DOHH2 (cell line): ENCODE results near the gene IL7R.
A peak's percentile ranks its signal among the peaks of the same experiment; 100 is the strongest.

Source experiments
- H3F3A ChIP-seq: fragments of 200-600 bp; sonication (generic), shearing (Covaris generic); 2 replicates; pipeline ENCODE4 v1.6.0; 2016; ENCODE audit warnings: antibody characterized with exemption, mild to moderate bottlenecking; ENCODE audit not compliant: control insufficient read depth, insufficient read depth
- H3K27ac ChIP-seq: fragments of 200-600 bp; sonication (generic); 2 replicates; pipeline ENCODE4 v1.5.1; 2014; ENCODE audit warnings: low read depth, mild to moderate bottlenecking, low read length, moderate library complexity
- H3K27me3 ChIP-seq: fragments of 200-600 bp; sonication (generic); 2 replicates; pipeline ENCODE4 v1.6.1; 2014; ENCODE audit warnings: mild to moderate bottlenecking, low read length, mixed read lengths; ENCODE audit not compliant: control insufficient read depth
- H3K36me3 ChIP-seq: fragments of 200-600 bp; sonication (generic); 2 replicates; pipeline ENCODE4 v1.6.1; 2014; ENCODE audit warnings: mild to moderate bottlenecking, low read length, moderate library complexity, mixed read lengths; ENCODE audit not compliant: control insufficient read depth
- H3K4me1 ChIP-seq: fragments of 200-600 bp; sonication (generic); 2 replicates; pipeline ENCODE4 v1.6.1; 2014; ENCODE audit warnings: mild to moderate bottlenecking, low read length, mixed read lengths; ENCODE audit not compliant: control insufficient read depth
- H3K4me2 ChIP-seq: fragments of 200-600 bp; sonication (generic); 2 replicates; pipeline ENCODE4 v1.6.0; 2014; ENCODE audit warnings: mild to moderate bottlenecking, low read length, moderate library complexity
- H3K4me3 ChIP-seq: fragments of 200-600 bp; sonication (generic); 2 replicates; pipeline ENCODE4 v1.5.1; 2014; ENCODE audit warnings: mild to moderate bottlenecking, low read length, mixed read lengths
- H3K79me2 ChIP-seq: fragments of 200-600 bp; sonication (generic); 2 replicates; pipeline ENCODE4 v1.6.1; 2014; ENCODE audit warnings: mild to moderate bottlenecking, low read length, mixed read lengths; ENCODE audit not compliant: control insufficient read depth
- H3K9me2 ChIP-seq: fragments of 200-600 bp; sonication (generic); replicated peaks from 2 replicates; pipeline ENCODE4 v1.6.1; 2014; ENCODE audit warnings: mild to moderate bottlenecking, low read length, mixed read lengths; ENCODE audit not compliant: control insufficient read depth
- H3K9me3 ChIP-seq: fragments of 200-600 bp; sonication (generic); 2 replicates; pipeline ENCODE4 v1.6.1; 2014; ENCODE audit warnings: antibody characterized with exemption, low read length, mixed read lengths; ENCODE audit not compliant: control insufficient read depth, insufficient read depth
- H4K20me1 ChIP-seq: fragments of 200-600 bp; sonication (generic); 2 replicates; pipeline ENCODE4 v1.6.0; 2014; ENCODE audit warnings: low read depth, mild to moderate bottlenecking, antibody characterized with exemption, low read length, moderate library complexity; ENCODE audit not compliant: control insufficient read depth, insufficient read depth
- EZH2phosphoT487 ChIP-seq: fragments of 200-600 bp; sonication (generic); IDR thresholded peaks from 2 replicates; pipeline ENCODE4 v1.6.1; 2017; ENCODE audit warnings: borderline replicate concordance, mild to moderate bottlenecking, antibody characterized with exemption, low read length, moderate library complexity, mixed read lengths
- TF ChIP-seq, protein P1 (sequence below): fragments of 200-600 bp; sonication (generic); IDR thresholded peaks from one replicate; pipeline ENCODE4 v1.5.1; 2014; ENCODE audit warnings: antibody characterized with exemption, mild to moderate bottlenecking, low read depth, low read length; ENCODE audit not compliant: poor library complexity, severe bottlenecking

The IL7R gene

DNA sequence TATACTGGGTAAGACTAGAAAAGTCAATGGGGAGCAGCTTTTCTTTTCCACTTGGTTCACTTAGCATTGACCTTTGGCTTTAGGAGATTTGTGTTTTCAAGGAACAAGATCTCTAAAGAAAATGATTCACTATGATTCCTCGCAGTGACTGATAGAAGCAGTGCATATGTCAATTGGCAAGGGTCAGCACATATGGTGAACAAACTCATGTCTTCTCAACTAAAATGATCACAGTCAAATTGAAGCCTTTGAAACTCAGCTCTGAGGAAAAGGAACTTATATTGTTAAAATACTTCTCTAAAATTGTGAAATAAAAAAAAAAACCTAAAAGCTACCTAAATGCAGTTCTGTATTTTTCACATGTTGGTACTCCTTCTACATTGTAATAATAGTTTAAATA is 43.2 kb upstream of the IL7R start:
- no peaks in the 10 kb centered on the region for H3K9me3 ChIP-seq
- TF ChIP-seq, protein P1, sequence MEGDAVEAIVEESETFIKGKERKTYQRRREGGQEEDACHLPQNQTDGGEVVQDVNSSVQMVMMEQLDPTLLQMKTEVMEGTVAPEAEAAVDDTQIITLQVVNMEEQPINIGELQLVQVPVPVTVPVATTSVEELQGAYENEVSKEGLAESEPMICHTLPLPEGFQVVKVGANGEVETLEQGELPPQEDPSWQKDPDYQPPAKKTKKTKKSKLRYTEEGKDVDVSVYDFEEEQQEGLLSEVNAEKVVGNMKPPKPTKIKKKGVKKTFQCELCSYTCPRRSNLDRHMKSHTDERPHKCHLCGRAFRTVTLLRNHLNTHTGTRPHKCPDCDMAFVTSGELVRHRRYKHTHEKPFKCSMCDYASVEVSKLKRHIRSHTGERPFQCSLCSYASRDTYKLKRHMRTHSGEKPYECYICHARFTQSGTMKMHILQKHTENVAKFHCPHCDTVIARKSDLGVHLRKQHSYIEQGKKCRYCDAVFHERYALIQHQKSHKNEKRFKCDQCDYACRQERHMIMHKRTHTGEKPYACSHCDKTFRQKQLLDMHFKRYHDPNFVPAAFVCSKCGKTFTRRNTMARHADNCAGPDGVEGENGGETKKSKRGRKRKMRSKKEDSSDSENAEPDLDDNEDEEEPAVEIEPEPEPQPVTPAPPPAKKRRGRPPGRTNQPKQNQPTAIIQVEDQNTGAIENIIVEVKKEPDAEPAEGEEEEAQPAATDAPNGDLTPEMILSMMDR, result no peak
- no peak for TF ChIP-seq EZH2phosphoT487
- no peaks in the 10 kb centered on the region for H3K36me3 ChIP-seq
- no peak overlapping the region for H3K4me2 ChIP-seq
- H3K27me3 ChIP-seq, result no peaks in the 10 kb centered on the region
- no peaks in the 10 kb centered on the region for H3K79me2 ChIP-seq
- H3K9me2 ChIP-seq, result no peaks in the 10 kb centered on the region
- H3F3A ChIP-seq, result no peaks in the 10 kb centered on the region
- no peak overlapping the region for H3K27ac ChIP-seq
- H4K20me1 ChIP-seq, result no peaks in the 10 kb centered on the region
- no peaks in the 10 kb centered on the region for H3K4me1 ChIP-seq
- H3K4me3 ChIP-seq, result no peak overlapping the region

DNA sequence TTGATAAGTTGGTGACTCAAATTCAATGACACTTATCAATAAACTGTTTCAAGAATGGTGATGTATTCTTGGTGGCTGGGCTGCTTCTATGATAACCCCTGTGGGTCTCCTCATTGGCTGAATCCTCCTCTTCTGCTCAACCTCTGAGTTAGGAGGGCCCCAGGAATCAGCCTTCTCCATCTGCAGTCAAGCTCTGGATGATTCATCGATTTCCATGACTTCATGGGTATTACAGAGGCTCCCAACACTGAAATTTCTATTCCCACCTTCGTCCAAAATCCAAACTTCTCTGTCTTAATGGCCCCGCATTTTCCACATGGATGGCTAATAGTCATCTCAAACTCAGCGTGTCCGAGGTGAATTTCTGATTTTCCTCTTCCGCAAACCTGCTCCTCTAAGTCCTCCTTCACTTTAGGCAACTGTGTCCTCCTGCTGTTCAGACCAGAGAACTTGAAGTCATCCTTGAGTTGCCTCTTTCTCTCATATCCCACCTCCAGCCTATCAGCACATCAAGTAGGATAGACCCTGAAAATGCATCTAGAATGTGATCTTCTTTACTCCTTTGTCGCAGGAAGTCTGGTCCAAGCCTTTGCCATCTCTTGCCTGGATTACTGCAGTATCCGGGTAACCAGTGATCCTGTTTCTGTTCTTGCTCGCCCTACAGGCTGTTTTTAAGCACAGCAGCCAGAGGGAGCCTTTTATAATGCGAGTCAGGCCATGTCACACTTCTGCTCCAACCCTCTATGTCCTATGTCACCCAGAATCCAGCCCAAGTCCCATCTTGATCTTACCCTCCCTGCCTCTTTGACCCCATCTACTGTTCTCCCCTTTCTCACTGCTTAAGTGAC is 41.4 kb upstream of the IL7R start:
- Histone ChIP-seq H3K4me1 (no peaks in the 10 kb centered on the region), H3K9me3 (no peaks in the 10 kb centered on the region), H3K27me3 (no peaks in the 10 kb centered on the region), H3K36me3 (no peaks in the 10 kb centered on the region), H3K4me3 (no peak overlapping the region), H3K9me2 (no peaks in the 10 kb centered on the region), H3F3A (no peaks in the 10 kb centered on the region), H3K79me2 (no peaks in the 10 kb centered on the region), H3K4me2 (no peak overlapping the region), H4K20me1 (no peaks in the 10 kb centered on the region), H3K27ac (no peak overlapping the region)
- no peak for TF ChIP-seq EZH2phosphoT487
- TF ChIP-seq, protein P1, result peak; percentile 72

DNA sequence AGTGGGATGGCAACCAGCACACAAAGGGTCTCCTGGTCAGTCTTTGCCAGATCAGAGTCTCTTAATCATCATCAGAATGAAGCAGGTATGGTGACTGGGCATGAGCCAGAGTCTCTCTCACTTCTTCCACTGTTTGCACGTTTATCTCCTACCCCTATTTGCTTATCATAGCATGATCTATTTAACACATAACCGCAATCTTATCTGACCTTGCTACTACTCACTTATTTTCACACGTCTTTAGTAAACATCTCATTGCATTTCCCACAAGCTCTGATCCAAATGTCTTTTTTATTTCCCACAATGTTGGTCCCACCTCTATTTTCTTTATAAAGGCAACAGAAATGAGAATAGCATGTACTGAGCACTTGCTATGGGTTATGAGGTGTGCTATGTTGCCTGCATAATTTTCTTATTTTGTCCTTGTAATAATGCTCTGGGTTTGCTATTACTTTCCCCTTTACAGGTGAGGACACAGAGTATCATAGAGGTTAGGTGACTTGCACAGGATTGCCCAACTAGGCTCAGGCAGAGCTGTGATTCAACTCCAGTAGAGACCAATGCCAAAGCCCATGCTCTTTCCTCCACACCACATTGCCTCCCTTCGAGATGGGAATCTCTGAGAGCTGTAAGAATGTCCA is 39.7 kb upstream of the IL7R start:
- TF ChIP-seq, protein P1, result no peak
- no peak for TF ChIP-seq EZH2phosphoT487
- Histone ChIP-seq H3F3A (no peaks in the 10 kb centered on the region), H3K9me3 (no peaks in the 10 kb centered on the region), H3K27ac (no peak overlapping the region), H3K9me2 (no peaks in the 10 kb centered on the region), H3K36me3 (no peaks in the 10 kb centered on the region), H3K79me2 (no peaks in the 10 kb centered on the region), H3K27me3 (no peaks in the 10 kb centered on the region), H3K4me1 (no peaks in the 10 kb centered on the region), H4K20me1 (no peaks in the 10 kb centered on the region), H3K4me3 (no peak overlapping the region), H3K4me2 (no peak overlapping the region)
